ENCODE data around the gene TAX1BP3. TPM values are rescaled to one million over a fixed set of nuclear protein-coding genes. Genes with fewer than 3 reads are reported as not detected.

Gene TAX1BP3
- total and polyA plus RNA-seq, 2 of the 13 experiments (the other 11 are each of a cell fraction or from before 2014, with no cell fraction given), result 16.7 to 45.1 TPM

- TF ChIP-seq KLF15 (CRISPR knock-in tag; IDR thresholded peaks at IDR 0.05; ENCODE audit: borderline replicate concordance), result 0 out of 2 replicates have a peak, but pooled peaks have one; percentile 30
- TF ChIP-seq ZBTB4 (CRISPR knock-in tag; IDR thresholded peaks at IDR 0.05; ENCODE audit: borderline replicate concordance), result peak; percentile 55; the same call in 1 of the 2 replicates
- TF ChIP-seq POLR2AphosphoS2 (IDR thresholded peaks at IDR 0.05; ENCODE audit: low read depth, low read length), result no peak
- peak; percentile 86 for TF ChIP-seq ZNF776 (CRISPR knock-in tag; IDR thresholded peaks at IDR 0.05)
- TF ChIP-seq MXD1 (CRISPR knock-in tag; IDR thresholded peaks at IDR 0.05), result peak; percentile 93
- 0 out of 2 replicates have a peak, but pooled peaks have one; percentile 38 for TF ChIP-seq IRF2 (CRISPR knock-in tag; IDR thresholded peaks at IDR 0.05)
- 0 out of 2 replicates have a peak, but pooled peaks have one; percentile 59 for TF ChIP-seq REXO4 (CRISPR knock-in tag; IDR thresholded peaks at IDR 0.05; ENCODE audit: borderline replicate concordance)
- no peak for TF ChIP-seq NPAS2 (CRISPR knock-in tag; IDR thresholded peaks at IDR 0.05; ENCODE audit: borderline replicate concordance)
- TF ChIP-seq CSRNP1 (CRISPR knock-in tag; IDR thresholded peaks at IDR 0.05), result peak; percentile 18; the same call in 1 of the 2 replicates
- TF ChIP-seq ZNF460 (CRISPR knock-in tag; IDR thresholded peaks at IDR 0.05; ENCODE audit: borderline replicate concordance), result no peak; the same call in 1 of the 2 replicates
- TF ChIP-seq ZNF572 (CRISPR knock-in tag; IDR thresholded peaks at IDR 0.05), result 0 out of 2 replicates have a peak, but pooled peaks have one; percentile 72
- TF ChIP-seq HOXA5 (CRISPR knock-in tag; IDR thresholded peaks at IDR 0.05), result 0 out of 2 replicates have a peak, but pooled peaks have one; percentile 33
- TF ChIP-seq ZNF839 (CRISPR knock-in tag; IDR thresholded peaks at IDR 0.05; ENCODE audit: borderline replicate concordance), result peak; percentile 45
- TF ChIP-seq ZNF775 (CRISPR knock-in tag; IDR thresholded peaks at IDR 0.05; ENCODE audit: borderline replicate concordance), result no peak
- 0 out of 2 replicates have a peak, but pooled peaks have one; percentile 44 for TF ChIP-seq AHR (CRISPR knock-in tag; IDR thresholded peaks at IDR 0.05)
- peak; percentile 10; the same call in 1 of the 2 replicates for TF ChIP-seq ELF3 (CRISPR knock-in tag; IDR thresholded peaks at IDR 0.05)
- TF ChIP-seq JDP2 (CRISPR knock-in tag; IDR thresholded peaks at IDR 0.05; ENCODE audit: borderline replicate concordance), result no peak
- TF ChIP-seq NR3C1 (CRISPR knock-in tag; IDR thresholded peaks at IDR 0.05), result no peak
These were observed 32.0 kb downstream of the TAX1BP3 start, which contains the start of the genes CTNS and SHPK (continued) for GRCh38 chr17:3636154-3636907.
